Colonic mucosa (tissue), 4 donors: Measurements from ENCODE around the gene EEF1AKMT2. TPM values are rescaled to one million over a fixed set of nuclear protein-coding genes. Genes with fewer than 3 reads are reported as not detected.
A peak's percentile ranks its signal among the peaks of the same experiment; 100 is the strongest.

ENCODE experiments used
- DNase-seq: peaks from one replicate; pipeline ENCODE4 v3.0.0-alpha.2; 2020
- H3K27ac ChIP-seq: fragments of 200-600 bp; one replicate; pipeline ENCODE4 v1.8.0; 2021
- H3K27me3 ChIP-seq: fragments of 200-600 bp; one replicate; pipeline ENCODE4 v1.8.0; 2021
- H3K36me3 ChIP-seq: fragments of 200-600 bp; one replicate; pipeline ENCODE4 v1.8.0; 2021
- H3K4me1 ChIP-seq: fragments of 200-600 bp; one replicate; pipeline ENCODE4 v1.8.0; 2021; ENCODE audit warnings: mild to moderate bottlenecking
- H3K4me3 ChIP-seq: fragments of 200-600 bp; one replicate; pipeline ENCODE4 v1.8.0; 2021
- H3K9ac ChIP-seq, 2 donors: one replicate each; pipeline ENCODE4 v1.7.0; 2013; ENCODE audit warnings: control low read depth in 2 of 2, low read depth in 2 of 2, low read length in 2 of 2
- H3K9me3 ChIP-seq: fragments of 200-600 bp; one replicate; pipeline ENCODE4 v1.8.0; 2021
- intact Hi-C: fragments of 100-400 bp; cut with DNase I; formaldehyde crosslinking; loops from one replicate; pipeline ENCODE4 v1.14.1; 2022
- total RNA-seq, 2 donors: library from RNA; stranded (reverse); fragmentation: NEBNext Ultra II Directional in 1 of 2; extraction: Animal tissue kit (Norgen Biotek cat#: 25700) in 1 of 2; gene quantifications; one replicate each; pipeline ENCODE4 v1.2.1, GENCODE V29; 2021
- TF ChIP-seq, protein P1 (sequence below): fragments of 200-600 bp; IDR thresholded peaks from one replicate; pipeline ENCODE4 v1.8.0; 2022; ENCODE audit warnings: antibody characterized with exemption, mild to moderate bottlenecking
- donor health status: healthy.
- donor health status: DM: no; HTN: no; CAD: no.
- donor health status: DM: no; HTN: no; CAD: no.

Gene EEF1AKMT2
- total RNA-seq = 10 to 100 TPM; 14.7 to 16.5 TPM

- H3K9me3 ChIP-seq = no peaks in the 10 kb centered on the region
Measured at GRCh38 chr10:124791547-124792348, at the start of gene EEF1AKMT2. EEF1AKMT2 (minus strand) TSS chr10:124791887; CDS start chr10:124791833, 54 bp downstream.

DNA sequence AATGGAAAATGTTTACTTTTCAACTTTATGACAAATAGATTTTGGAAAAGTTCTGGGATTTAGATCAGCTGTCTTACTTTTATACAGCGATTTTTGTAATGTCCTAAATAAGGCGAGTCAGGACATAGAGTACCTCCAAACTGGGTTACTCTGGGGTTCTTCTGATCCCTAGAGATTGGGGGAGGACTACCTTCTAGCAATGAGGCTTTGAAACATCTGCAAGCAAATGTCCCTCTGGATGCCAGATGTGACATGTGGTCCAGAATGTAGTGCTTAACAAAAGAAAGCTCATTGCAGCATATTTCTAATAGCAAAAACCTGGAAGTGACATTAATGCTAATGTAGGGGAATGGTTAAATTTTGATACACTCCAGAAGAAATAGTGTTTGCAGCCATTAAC is 46.0 kb upstream of the EEF1AKMT2 start:
- no peaks in the 10 kb centered on the region for H3K4me1 ChIP-seq
- H3K4me3 ChIP-seq = no peak overlapping the region
- DNase-seq = no peak
- H3K9me3 ChIP-seq = no peaks in the 10 kb centered on the region
- no peaks in the 10 kb centered on the region for H3K36me3 ChIP-seq
- intact Hi-C loops = no loop called here
- H3K27ac ChIP-seq = no peak overlapping the region
- H3K27me3 ChIP-seq = no peaks in the 10 kb centered on the region
- H3K9ac ChIP-seq = no peak overlapping the region
- TF ChIP-seq, protein P1, sequence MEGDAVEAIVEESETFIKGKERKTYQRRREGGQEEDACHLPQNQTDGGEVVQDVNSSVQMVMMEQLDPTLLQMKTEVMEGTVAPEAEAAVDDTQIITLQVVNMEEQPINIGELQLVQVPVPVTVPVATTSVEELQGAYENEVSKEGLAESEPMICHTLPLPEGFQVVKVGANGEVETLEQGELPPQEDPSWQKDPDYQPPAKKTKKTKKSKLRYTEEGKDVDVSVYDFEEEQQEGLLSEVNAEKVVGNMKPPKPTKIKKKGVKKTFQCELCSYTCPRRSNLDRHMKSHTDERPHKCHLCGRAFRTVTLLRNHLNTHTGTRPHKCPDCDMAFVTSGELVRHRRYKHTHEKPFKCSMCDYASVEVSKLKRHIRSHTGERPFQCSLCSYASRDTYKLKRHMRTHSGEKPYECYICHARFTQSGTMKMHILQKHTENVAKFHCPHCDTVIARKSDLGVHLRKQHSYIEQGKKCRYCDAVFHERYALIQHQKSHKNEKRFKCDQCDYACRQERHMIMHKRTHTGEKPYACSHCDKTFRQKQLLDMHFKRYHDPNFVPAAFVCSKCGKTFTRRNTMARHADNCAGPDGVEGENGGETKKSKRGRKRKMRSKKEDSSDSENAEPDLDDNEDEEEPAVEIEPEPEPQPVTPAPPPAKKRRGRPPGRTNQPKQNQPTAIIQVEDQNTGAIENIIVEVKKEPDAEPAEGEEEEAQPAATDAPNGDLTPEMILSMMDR = no peak

More at GRCh38 chr10:124791547-124792348, at the start of gene EEF1AKMT2:
- intact Hi-C loops = no loop called here
- no peaks in the 10 kb centered on the region for H3K27me3 ChIP-seq
- H3K27ac ChIP-seq = peak within 1 kb of the TSS; percentile 87
- H3K4me3 ChIP-seq = peak within 1 kb of the TSS; percentile 99
- no peaks in the 10 kb centered on the region for H3K4me1 ChIP-seq
- peak within 1 kb of the TSS; percentile 92 to 96 for H3K9ac ChIP-seq
- TF ChIP-seq, protein P1 = peak; percentile 27
- no peaks in the 10 kb centered on the region for H3K36me3 ChIP-seq
- DNase-seq = peak; percentile 84

GRCh38 chr10:124831116-124831515 is 39.4 kb upstream of the EEF1AKMT2 start:
- H3K9ac ChIP-seq = no peak overlapping the region
- TF ChIP-seq, protein P1 = no peak
- H3K36me3 ChIP-seq = peaks cover 10% of the 10 kb centered on the region
- intact Hi-C loops = no loop called here
- H3K27ac ChIP-seq = no peak overlapping the region
- no peaks in the 10 kb centered on the region for H3K27me3 ChIP-seq
- no peaks in the 10 kb centered on the region for H3K9me3 ChIP-seq
- H3K4me3 ChIP-seq = no peak overlapping the region
- no peak for DNase-seq
- no peaks in the 10 kb centered on the region for H3K4me1 ChIP-seq

GRCh38 chr10:124830445-124830844 is 38.8 kb upstream of the EEF1AKMT2 start:
- Histone ChIP-seq H3K4me1 (no peaks in the 10 kb centered on the region), H3K27ac (no peak overlapping the region), H3K9me3 (no peaks in the 10 kb centered on the region), H3K36me3 (peaks cover 10% of the 10 kb centered on the region), H3K9ac (no peak overlapping the region), H3K4me3 (no peak overlapping the region), H3K27me3 (no peaks in the 10 kb centered on the region)
- intact Hi-C loops = no loop called here
- no peak for DNase-seq
- TF ChIP-seq, protein P1 = no peak

DNA sequence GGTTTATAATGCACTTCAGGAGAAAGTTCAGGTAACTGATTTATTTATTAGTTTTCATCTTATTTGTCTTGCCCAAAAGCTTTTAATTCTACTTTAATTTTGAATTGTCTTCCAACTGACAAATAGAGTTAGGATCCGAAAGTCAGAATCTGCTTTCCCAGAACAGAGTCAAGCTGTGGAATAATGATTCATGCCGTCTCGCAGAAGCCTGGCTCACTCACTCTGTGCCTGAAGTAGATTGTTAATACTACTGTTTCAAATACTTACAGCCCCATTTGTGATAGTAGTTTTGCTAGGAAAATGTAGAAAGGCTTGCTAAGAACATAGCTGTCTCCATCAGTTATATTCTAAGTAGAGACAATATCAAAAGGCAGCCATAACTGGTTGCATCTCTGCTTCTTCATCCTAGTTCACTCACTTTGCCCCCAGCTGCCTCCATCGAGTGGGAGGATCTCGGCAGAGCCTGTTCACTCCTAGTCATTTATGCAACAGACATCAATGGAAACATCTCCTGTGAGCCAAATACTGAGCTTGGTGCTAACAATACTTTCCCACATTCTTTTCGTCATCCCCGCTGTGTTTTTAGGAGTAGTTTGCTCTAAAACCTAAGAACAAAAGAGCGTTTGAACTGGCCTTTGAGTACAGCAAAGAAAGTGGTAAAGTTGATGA is 37.9 kb upstream of the EEF1AKMT2 start:
- TF ChIP-seq, protein P1 = no peak
- no peaks in the 10 kb centered on the region for H3K4me1 ChIP-seq
- no peak overlapping the region for H3K27ac ChIP-seq
- H3K4me3 ChIP-seq = no peak overlapping the region
- H3K27me3 ChIP-seq = no peaks in the 10 kb centered on the region
- H3K36me3 ChIP-seq = peaks cover 10% of the 10 kb centered on the region
- intact Hi-C loops = loop anchor here (5.0 kb wide), 1 partner anchor 297 kb away; no protein-coding TSS in a partner anchor
- no peak for DNase-seq
- H3K9me3 ChIP-seq = no peaks in the 10 kb centered on the region
- no peak overlapping the region for H3K9ac ChIP-seq
